ENCODE data around the gene ANGPTL1.
"Not testable (repeated sequence)": the region's sequence is repeated elsewhere in the genome, so short reads cannot be mapped to it uniquely, and the experiment has no call there.

Gene ANGPTL1

DNA sequence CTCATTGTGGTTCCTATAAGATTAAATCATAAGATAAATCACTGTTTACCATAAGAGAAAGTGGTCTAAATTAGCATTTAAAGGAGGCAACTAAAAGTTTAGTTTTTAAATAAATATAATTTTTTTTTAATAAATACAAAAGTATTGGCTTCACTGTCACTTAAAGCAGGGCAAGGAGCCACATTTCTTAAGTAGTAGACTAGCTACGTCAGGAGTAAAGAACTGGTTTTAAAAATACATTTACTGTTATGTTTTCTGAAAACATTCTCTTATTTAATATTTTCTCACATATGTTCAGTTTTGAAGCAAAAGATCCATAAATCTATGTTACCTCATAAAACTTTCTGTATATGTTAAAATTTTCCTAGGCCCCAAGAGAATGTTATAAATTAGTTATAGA, 2.2 kb downstream of the ANGPTL1 start:
- no peak for DNase-seq (ENCODE audit: low read depth in 1 of 2, low spot score in 1 of 2)

DNA sequence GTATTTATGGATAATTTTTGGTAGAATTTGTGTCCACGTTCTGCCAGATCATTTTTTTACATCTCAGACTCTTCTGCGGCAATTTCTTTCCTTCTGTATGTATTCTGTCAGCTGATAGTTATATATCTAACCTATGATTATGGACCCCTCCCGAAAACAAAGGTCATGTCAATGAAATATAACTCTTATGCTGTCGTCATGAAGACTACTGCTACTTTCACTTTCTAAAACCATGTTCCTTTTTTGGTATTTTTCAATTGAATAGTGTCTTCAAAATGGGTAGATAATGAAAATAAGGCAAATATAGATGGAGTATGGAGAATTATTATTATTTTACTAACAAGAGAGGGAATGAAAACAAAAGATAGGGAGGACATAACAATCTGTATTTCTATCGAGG, 3.2 kb downstream of the ANGPTL1 start:
- no peak for DNase-seq (ENCODE audit: low read depth in 1 of 2, low spot score in 1 of 2)

DNA sequence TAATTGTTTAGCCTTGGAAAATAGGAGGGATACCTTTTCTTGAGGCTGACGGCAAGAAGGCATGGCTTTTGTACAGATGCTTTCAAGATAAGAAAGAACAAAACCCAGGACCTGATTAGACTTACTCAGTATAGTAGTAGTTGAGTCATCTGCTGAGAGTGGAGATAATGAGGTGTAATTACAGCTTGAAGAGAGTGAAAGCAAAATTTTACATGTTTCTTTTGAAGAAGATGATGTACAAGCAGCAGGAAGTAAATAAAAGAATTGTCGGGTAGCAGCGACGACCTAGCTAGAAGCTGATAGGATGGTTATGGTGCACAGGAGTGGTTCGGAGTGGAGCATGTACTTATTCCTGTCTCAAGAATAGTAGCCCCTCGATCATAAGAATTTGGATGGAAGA, 6.6 kb downstream of the ANGPTL1 start:
- no peak for DNase-seq (ENCODE audit: low read depth in 1 of 2, low spot score in 1 of 2)

DNA sequence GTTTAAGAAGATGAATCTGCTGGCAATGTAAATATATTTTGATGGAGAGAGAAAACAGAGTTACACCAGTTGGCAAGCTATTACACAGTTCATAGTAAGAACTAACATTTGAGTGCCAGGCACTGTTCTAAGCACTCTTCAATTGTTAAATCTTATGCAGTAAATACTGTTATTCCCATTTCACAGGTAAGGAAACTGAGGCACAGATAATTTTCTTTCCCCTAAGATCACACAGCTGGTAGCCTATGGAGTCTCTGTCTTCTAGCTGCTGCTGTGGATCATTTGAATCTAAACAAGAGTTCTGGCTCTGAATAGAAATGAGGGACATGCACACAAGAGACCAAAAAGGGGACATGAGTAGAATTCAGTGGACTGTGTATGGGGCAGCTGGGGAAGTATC, 8.0 kb downstream of the ANGPTL1 start:
- DNase-seq (ENCODE audit: low read depth in 1 of 2, low spot score in 1 of 2) = no peak

DNA sequence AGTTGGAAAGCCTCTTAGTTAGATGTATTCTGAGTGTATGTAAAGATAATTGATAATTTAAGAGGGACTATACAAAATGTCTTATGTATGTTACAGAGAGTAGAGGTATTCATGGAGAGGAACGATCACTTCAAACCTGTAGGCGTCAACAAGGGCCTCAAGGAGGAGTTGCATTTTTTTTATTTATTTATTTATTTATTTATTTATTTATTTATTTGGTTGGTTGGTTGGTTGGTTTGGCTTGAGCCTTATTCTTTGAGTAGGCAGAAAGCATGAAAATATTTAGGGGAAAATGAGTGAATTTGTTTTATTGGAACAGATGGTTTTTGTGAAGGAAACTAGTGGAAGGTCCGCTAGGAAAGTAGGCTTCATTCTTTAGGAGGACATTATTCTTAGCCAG, 8.5 kb downstream of the ANGPTL1 start:
- no peak for DNase-seq (ENCODE audit: low read depth in 1 of 2, low spot score in 1 of 2)

DNA sequence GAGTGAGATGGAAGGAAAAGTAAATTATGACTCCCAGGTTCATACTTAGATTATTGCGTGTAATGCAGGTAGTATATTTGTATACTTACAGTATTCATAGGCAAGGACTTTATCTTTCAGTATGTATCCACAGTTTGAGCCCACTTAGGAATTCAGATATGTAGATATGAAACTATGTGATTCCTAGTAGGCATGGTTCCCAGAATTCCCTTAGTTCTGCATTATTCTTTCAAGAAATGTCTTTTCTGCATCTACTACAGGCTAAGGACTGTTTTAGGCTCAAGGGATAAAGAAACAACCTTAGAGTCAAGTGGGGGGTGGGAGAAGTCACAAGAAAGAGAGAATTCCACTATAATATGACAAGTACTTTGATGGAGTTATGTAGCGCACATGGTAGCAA, 13.8 kb downstream of the ANGPTL1 start:
- DNase-seq (ENCODE audit: low read depth in 1 of 2, low spot score in 1 of 2) = no peak

DNA sequence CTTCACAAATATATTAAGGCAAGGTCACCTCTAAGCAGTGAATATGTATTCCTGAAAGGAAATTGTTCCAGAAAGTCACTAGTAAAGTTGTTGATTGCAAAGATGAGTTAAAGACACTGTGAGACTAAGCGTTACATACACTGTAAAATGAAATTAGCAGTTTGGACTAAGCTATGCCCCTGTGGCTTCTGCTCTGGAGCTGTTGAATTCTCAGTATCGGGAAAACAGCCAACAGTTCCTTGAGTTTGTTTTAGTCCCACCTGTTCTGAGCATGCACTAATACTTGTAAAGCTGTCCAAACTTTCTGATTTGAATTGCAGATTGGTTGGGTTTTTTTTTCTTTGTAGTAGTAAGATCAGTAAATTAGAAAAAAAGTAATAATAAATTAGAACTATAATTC, 21.0 kb downstream of the ANGPTL1 start:
- no peak for DNase-seq (ENCODE audit: low read depth in 1 of 2, low spot score in 1 of 2)

DNA sequence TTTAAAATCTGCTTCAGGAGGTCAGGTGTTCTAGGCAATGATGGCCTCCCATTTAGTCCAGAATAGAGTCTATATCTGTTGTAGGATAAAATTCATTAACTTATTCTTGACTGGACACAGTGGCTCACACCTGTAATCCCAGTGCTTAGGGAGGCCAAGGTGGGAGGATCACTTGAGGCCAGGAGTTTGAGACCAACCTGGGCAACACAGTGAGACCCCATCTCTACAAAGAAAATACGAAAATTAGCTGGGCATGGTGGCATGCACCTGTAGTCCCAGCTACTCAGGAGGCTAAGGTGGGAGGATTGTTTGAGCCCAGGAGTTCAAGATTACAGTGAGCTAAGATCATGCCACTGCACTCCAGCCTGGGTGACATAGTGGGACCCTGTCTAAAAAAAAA, 23.0 kb downstream of the ANGPTL1 start:
- DNase-seq (ENCODE audit: low read depth in 1 of 2, low spot score in 1 of 2) = not testable (repeated sequence)

DNA sequence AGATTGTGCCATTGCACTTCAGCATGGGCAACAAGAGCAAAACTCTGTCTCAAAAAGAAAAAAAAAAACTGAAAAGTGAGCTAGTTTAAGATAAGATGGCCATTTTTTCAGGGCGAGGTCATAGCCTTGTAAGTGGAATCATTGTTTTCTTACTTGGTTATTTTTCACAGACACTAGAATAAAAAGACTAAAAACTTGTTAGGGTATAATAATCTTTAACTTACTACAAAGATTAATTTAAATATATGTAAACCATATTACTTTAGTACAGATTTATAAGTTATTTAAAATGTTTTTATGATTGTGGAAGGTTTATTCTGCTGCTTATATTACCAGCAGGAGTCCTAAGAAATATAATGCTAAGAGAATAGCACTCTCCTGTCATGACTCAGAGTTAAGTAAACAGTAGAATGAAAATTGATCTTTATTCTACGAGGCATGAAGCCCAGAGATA, 23.5 kb downstream of the ANGPTL1 start:
- DNase-seq (ENCODE audit: low read depth in 1 of 2, low spot score in 1 of 2) = no peak

DNA sequence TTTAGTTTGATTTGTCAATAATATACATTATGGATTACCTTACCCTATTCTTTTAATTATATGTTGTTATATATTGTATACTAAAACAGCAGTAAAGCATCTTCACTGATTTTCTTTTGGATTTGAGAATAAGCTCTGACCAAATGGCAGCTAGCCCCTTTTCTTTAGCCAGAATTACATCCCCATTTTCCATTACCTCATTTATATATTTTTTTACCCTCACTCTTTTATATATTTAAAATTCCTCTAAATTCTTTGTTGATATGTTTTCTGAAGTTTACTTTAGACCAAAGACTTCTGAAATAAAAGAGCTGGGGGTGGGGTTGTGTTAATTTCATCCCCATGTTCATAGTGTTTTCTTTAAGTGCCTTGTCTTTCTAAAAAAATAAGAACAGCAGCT, 24.6 kb downstream of the ANGPTL1 start:
- no peak for DNase-seq (ENCODE audit: low read depth in 1 of 2, low spot score in 1 of 2)

DNA sequence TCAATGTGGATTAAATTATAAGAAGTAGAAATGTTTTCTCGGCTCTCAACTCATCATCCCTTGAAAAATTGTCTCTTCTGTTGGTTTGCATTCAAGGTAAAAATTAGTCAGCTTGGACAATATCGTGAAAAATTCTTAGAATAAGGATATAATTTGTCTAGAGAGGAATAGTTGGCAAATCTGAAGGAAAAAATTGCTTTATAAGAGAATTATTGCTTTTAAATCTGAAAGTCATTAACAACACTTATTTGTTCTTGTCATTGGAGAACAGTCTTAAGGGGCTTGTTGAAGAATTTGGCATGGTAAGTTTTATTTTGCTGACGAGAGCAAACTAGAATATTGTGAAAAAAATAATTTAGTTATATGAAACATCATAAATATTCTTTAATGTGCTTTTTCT, 26.4 kb downstream of the ANGPTL1 start:
- DNase-seq (ENCODE audit: low read depth in 1 of 2, low spot score in 1 of 2) = no peak

DNA sequence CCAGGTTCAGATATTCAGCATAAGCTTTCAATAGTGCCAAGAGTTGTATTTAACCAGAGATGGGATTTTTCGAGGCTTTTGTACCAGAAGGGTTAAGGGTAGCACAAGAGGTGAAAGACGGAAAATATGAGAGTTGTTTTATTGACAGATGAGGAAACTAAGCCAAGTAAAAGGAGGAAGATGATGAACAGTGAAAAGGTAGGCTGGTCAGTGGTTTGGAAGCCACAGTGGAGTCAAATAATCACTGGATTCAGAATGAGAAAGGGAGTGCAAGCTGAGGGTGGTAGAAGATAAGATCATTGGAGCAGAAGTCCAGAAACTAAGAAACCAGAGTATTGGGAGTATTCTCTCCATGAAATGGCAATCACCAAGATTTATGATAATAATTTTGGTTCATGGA, 45.7 kb downstream of the ANGPTL1 start:
- no peak for DNase-seq (ENCODE audit: low read depth in 1 of 2, low spot score in 1 of 2)

DNA sequence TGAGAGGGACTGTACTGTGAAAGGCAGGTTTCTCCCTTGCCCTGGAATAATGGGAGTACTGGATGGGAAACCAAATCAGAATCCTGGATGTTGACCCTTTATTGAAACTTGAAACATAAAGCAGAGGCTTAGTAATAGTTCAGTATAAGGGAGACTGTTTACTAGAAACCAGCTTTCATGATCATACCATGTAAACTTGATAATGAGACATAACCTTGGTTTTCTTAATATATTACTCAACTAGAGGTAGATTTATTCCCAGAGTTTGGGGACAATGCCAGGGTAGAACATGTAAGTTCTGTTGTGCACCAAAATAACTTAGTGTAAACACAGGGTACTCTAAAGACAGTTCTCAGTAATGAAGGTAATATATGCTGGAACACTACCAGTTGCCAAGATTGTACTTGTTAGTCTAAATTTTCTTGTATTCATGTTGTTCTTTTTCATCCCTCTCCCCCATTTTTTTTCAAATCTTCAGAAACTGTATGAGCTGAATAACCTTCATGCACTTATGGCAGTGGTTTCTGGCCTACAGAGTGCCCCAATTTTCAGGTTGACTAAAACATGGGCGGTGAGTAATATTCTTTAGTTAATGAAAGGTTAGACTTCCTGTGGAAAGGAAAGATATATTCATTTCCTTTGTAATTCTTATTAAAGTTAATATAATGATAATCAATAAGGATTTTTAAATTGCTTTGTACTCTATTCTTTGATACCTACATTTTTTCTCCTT, 49.6 kb downstream of the ANGPTL1 start:
- DNase-seq (ENCODE audit: low read depth in 1 of 2, low spot score in 1 of 2) = no peak

DNA sequence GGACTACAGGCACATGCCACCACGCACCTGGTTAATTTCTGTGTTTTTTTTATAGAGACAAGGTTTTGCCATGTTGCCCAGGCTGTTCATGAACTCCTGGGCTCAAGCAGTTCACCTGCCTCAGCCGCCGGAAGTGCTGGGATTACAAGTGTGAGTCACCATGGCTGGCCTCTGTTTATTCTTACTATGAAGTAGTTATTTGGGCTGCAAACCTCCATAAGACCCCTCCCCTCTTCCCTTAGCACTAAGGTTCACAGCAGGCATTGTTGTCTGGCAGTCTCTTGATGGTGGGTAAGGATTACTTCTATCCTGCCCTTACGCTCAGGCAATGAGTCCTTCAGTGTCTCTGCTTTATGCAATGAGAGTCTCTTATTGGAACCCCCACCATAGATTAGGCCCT, 51.8 kb downstream of the ANGPTL1 start:
- DNase-seq (ENCODE audit: low read depth in 1 of 2, low spot score in 1 of 2) = no peak

DNA sequence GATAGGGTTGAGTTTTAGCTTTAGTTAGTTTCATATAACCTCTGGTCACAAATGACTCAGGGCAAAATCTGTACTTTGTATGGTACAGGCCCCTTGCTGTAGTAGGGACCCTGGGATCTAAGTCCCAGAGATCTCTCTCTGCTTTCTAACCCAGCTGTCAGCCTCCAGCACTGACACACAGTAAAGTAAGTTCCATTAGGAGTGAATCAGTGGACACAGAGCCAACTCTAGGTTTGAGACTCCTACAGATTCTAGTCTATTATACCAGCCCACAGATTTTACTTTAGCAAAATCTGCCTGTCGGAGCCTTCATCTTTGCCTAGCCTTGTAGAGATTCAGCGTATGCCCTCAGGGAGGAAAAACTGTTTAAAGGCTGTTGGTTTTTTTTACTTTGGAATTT, 52.5 kb downstream of the ANGPTL1 start:
- no peak for DNase-seq (ENCODE audit: low read depth in 1 of 2, low spot score in 1 of 2)

DNA sequence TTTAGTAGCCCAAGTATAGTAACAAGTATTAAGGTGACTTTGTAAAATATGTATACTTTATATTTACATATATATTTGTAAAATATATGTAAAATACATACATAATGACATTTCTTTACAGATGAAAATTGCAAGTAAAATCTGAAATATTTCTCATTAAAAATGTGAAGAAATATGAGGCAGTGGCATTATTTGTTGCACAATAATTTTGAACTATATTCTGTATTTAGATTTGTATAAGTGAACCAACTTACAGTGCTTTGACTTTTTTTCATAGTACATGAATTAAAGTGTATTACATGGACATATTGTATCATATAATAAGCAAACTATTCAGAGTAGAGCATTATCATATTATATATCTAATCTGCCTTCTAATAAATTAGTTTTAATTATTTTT, 60.3 kb downstream of the ANGPTL1 start:
- no peak for DNase-seq (ENCODE audit: low read depth in 1 of 2, low spot score in 1 of 2)

DNA sequence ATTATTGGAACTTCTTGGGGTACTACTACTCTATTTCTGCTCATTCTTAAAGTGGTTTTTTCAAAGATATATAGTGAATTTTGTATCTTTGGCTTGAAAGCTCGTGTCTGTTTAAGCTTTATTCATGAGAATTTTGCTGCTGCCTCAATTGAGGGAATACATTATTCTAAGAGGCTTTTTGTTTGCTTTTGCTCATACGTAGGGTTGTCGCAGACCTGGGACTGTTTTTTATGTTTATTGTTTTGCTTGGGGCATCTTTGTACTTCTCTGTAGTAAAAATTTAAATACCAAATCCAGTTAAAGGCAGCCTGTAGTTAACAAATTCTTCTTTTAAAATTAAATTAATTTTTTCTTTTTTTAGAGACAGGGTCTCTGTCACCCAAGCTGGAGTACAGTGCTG, 62.3 kb downstream of the ANGPTL1 start:
- DNase-seq (ENCODE audit: low read depth in 1 of 2, low spot score in 1 of 2) = no peak

DNA sequence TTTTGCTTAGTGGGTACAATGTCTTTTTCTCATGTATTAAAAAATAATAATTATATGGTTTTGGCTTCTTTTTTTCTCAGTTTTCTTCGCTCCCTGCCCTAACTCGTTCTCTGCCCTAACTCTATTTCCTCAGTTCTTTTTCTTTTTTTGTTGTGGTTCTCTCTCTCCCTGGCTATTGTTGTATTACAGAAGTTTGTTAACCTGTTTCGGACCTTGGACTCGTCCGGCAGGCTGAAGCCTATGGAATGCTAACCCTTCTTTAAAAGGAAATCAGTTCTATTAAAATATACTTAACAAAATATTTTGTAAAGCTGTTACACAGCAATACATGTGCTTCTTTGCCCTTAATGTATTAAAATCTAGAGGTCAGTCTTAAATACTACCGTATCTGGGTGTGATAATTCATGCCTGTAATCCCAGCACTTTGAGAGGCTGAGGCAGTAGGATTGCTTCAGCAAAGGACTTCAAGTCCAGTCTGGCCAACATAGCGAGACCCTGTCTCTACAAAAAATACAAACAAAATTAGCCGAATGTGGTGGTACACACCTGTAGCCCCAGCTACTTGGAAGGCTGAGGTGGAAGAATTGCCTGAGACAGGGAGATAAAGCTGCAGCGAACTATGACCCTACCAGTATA, 64.1 kb downstream of the ANGPTL1 start:
- no peak for DNase-seq (ENCODE audit: low read depth in 1 of 2, low spot score in 1 of 2)

DNA sequence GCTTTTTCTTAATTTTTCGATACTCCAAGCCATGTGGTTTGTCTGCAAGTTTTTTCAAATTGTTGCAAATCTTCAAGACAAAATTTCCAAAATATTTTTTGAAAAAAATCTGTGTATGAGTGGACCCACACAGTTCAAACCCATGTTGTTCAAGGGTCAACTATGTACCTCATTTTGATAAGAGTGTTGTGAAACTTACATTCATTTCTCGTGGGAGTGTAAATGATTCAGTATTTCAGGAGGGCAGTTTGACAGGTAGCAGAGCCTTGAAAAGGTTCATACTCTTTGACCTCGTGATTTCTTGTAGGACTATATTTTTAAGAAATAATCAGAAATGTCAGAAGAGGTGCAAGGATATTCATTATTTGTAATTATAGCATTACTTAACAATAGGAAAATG, 68.0 kb downstream of the ANGPTL1 start:
- no peak for DNase-seq (ENCODE audit: low read depth in 1 of 2, low spot score in 1 of 2)

All from activated CD4-positive, alpha-beta T cell treated with anti-CD3 and anti-CD28 coated beads, Interleukin-2, amount 50 U/mL, for 24 hours (primary cell).